ENCODE results near the gene ZNF749.

- no peak for TF ChIP-seq CTCF (conservative IDR thresholded peaks at IDR 0.05)
- TF ChIP-seq EZH2 (IDR thresholded peaks at IDR 0.05; ENCODE audit: low read depth): no peak
Measured at GRCh38 chr19:57466489-57466888, 31.4 kb downstream of the ZNF749 start.

All from PC-9 (cell line).